Mesenchymal stem cell (in vitro differentiated cells and primary cell): Measurements from ENCODE around the gene GAS6.

Source experiments
- DNase-seq: peaks from one replicate; pipeline ENCODE4 v3.0.0-alpha.2; 2013
- H2AFZ ChIP-seq: one replicate; pipeline ENCODE4 v1.6.1; 2013; ENCODE audit warnings: low read depth, mild to moderate bottlenecking, control low read depth, inconsistent platforms, low read length, moderate library complexity
- H2AK5ac ChIP-seq: 2 replicates; pipeline ENCODE4 v1.6.1; 2013; ENCODE audit warnings: low read length, moderate library complexity, mild to moderate bottlenecking, inconsistent platforms; ENCODE audit not compliant: severe bottlenecking
- H2BK120ac ChIP-seq: one replicate; pipeline ENCODE4 v1.6.1; 2013; ENCODE audit warnings: low read depth, mild to moderate bottlenecking, inconsistent platforms, low read length, moderate library complexity
- H2BK12ac ChIP-seq, 2 experiments: one replicate each; pipeline ENCODE4 v1.6.1; 2013; ENCODE audit warnings: inconsistent platforms in 2 of 2, low read length in 2 of 2, mild to moderate bottlenecking in 2 of 2, moderate library complexity in 2 of 2, control low read depth in 1 of 2
- H2BK15ac ChIP-seq: one replicate; pipeline ENCODE4 v1.6.1; 2013; ENCODE audit warnings: mild to moderate bottlenecking, low read depth, inconsistent platforms; ENCODE audit not compliant: poor library complexity, severe bottlenecking
- H2BK5ac ChIP-seq: 2 replicates; pipeline ENCODE4 v1.6.1; 2013; ENCODE audit warnings: low read depth, mild to moderate bottlenecking, low read length, control low read depth, inconsistent platforms; ENCODE audit not compliant: poor library complexity, severe bottlenecking
- H3K14ac ChIP-seq, 2 experiments: one replicate each; pipeline ENCODE4 v1.6.1; 2013; ENCODE audit warnings: inconsistent platforms in 2 of 2, low read length in 2 of 2, control low read depth in 1 of 2, mild to moderate bottlenecking in 1 of 2, moderate library complexity in 1 of 2
- H3K18ac ChIP-seq, 2 experiments: one replicate each; pipeline ENCODE4 v1.6.1; 2013; ENCODE audit warnings: inconsistent platforms in 2 of 2, low read length in 2 of 2, control low read depth in 1 of 2, low read depth in 1 of 2, mild to moderate bottlenecking in 1 of 2
- H3K23ac ChIP-seq, 2 experiments: one replicate each; pipeline ENCODE4 v1.6.1; 2013; ENCODE audit warnings: inconsistent platforms in 2 of 2, low read length in 2 of 2, mild to moderate bottlenecking in 2 of 2, moderate library complexity in 2 of 2, control low read depth in 1 of 2
- H3K27ac ChIP-seq: 2 replicates; pipeline ENCODE4 v1.5.1; 2013; ENCODE audit warnings: mild to moderate bottlenecking, moderate library complexity, low read length, control low read depth, inconsistent platforms; ENCODE audit not compliant: poor library complexity, severe bottlenecking
- H3K27me3 ChIP-seq, 2 experiments: 2 replicates each; pipeline versions ENCODE4 v1.6.1 to v1.7.0; 2013; ENCODE audit warnings: low read length in 2 of 2, mild to moderate bottlenecking in 2 of 2, moderate library complexity in 2 of 2, control low read depth in 1 of 2, inconsistent platforms in 1 of 2; ENCODE audit not compliant: control insufficient read depth in 1 of 2, insufficient read depth in 1 of 2
- H3K36me3 ChIP-seq, 2 experiments: 2 replicates each; pipeline versions ENCODE4 v1.6.1 to v1.7.0; 2013; ENCODE audit warnings: low read length in 2 of 2, control low read depth in 1 of 2, inconsistent platforms in 1 of 2, low read depth in 1 of 2, mild to moderate bottlenecking in 1 of 2; ENCODE audit not compliant: insufficient read depth in 2 of 2, control insufficient read depth in 1 of 2
- H3K4ac ChIP-seq, 2 experiments: one replicate each; pipeline ENCODE4 v1.6.1; 2013; ENCODE audit warnings: inconsistent platforms in 2 of 2, low read length in 2 of 2, mild to moderate bottlenecking in 2 of 2, moderate library complexity in 2 of 2, control low read depth in 1 of 2, low read depth in 1 of 2
- H3K4me1 ChIP-seq: 2 replicates; pipeline ENCODE4 v1.6.1; 2013; ENCODE audit warnings: low read depth, low read length, control low read depth; ENCODE audit not compliant: control insufficient read depth, insufficient read depth
- H3K4me2 ChIP-seq: 2 replicates; pipeline ENCODE4 v1.6.1; 2013; ENCODE audit warnings: low read length, mild to moderate bottlenecking, inconsistent platforms; ENCODE audit not compliant: poor library complexity, severe bottlenecking
- H3K4me3 ChIP-seq, 2 experiments: 2 replicates each; pipeline versions ENCODE4 v1.5.1 to v1.7.0; 2013; ENCODE audit warnings: low read length in 2 of 2, mild to moderate bottlenecking in 2 of 2, control low read depth in 1 of 2, low read depth in 1 of 2; ENCODE audit not compliant: insufficient read depth in 1 of 2
- H3K79me1 ChIP-seq: replicated peaks from 2 replicates; pipeline ENCODE4 v1.6.1; 2013; ENCODE audit warnings: mild to moderate bottlenecking, control low read depth, low read length, inconsistent platforms; ENCODE audit not compliant: poor library complexity, severe bottlenecking
- H3K9ac ChIP-seq: 2 replicates; pipeline ENCODE4 v1.7.0; 2013; ENCODE audit warnings: mild to moderate bottlenecking, low read length, moderate library complexity
- H3K9me3 ChIP-seq: 2 replicates; pipeline ENCODE4 v1.7.0; 2013; ENCODE audit warnings: mild to moderate bottlenecking, low read length; ENCODE audit not compliant: control insufficient read depth
- H4K8ac ChIP-seq: one replicate; pipeline ENCODE4 v1.6.1; 2013; ENCODE audit warnings: inconsistent platforms, mild to moderate bottlenecking, low read length, moderate library complexity
- H4K91ac ChIP-seq: one replicate; pipeline ENCODE4 v1.6.1; 2013; ENCODE audit warnings: mild to moderate bottlenecking, low read length, inconsistent platforms
- WGBS: methylation state at CpG from one replicate; pipeline ENCODE4 v1.1.7; 2013; ENCODE audit warnings: mixed read lengths; 5-methylcytosine and 5-hydroxymethylcytosine counted together

Gene GAS6

GRCh38 chr13:113804017-113804702 is 59.7 kb downstream of the GAS6 start:
- H3K4me2 ChIP-seq, result no peak overlapping the region
- peaks cover 27% of the 10 kb centered on the region for H3K4me1 ChIP-seq
- no peak overlapping the region for H2AK5ac ChIP-seq
- no peak overlapping the region for H2BK5ac ChIP-seq
- H3K4me3 ChIP-seq, result no peak overlapping the region
- DNase-seq, result no peak
- peaks cover 0 to 3% of the 10 kb centered on the region in 2 experiments for H3K27me3 ChIP-seq
- 93% methylated on average over 33 of the region's 34 CpGs for WGBS
- H3K9me3 ChIP-seq, result peaks cover 3% of the 10 kb centered on the region
- no peak overlapping the region for H3K23ac ChIP-seq
- no peaks in the 10 kb centered on the region for H3K36me3 ChIP-seq
- no peaks in the 10 kb centered on the region for H3K79me1 ChIP-seq
- H3K27ac ChIP-seq, result no peak overlapping the region
- no peak overlapping the region for H4K8ac ChIP-seq
- no peak overlapping the region for H2BK120ac ChIP-seq
- H2AFZ ChIP-seq, result no peak overlapping the region
- H3K9ac ChIP-seq, result no peak overlapping the region
- no peak overlapping the region for H2BK15ac ChIP-seq
- H3K18ac ChIP-seq, result no peak overlapping the region
- H4K91ac ChIP-seq, result no peak overlapping the region
- H3K14ac ChIP-seq, result no peak overlapping the region
- no peak overlapping the region for H2BK12ac ChIP-seq
- H3K4ac ChIP-seq, result no peak overlapping the region

- Histone ChIP-seq H2AFZ (no peak overlapping the region), H3K79me1 (no peaks in the 10 kb centered on the region), H4K8ac (no peak overlapping the region), H2BK15ac (no peak overlapping the region), H3K27me3 (peaks cover 0 to 3% of the 10 kb centered on the region in 2 experiments), H4K91ac (peak overlapping the region; percentile 29), H3K18ac (no peak overlapping the region), H3K4ac (no peak overlapping the region), H2AK5ac (no peak overlapping the region), H2BK12ac (no peak overlapping the region), H3K4me3 (no peak overlapping the region), H2BK120ac (no peak overlapping the region), H3K4me1 (peaks cover 27% of the 10 kb centered on the region), H3K36me3 (no peaks in the 10 kb centered on the region), H3K9me3 (no peaks in the 10 kb centered on the region), H3K23ac (no peak overlapping the region), H3K9ac (no peak overlapping the region), H3K14ac (no peak overlapping the region), H3K4me2 (no peak overlapping the region), H2BK5ac (no peak overlapping the region), H3K27ac (no peak overlapping the region)
- 85% methylated on average over 32 of the region's 32 CpGs for WGBS
- no peak for DNase-seq
These were observed 60.4 kb downstream of the GAS6 start for GRCh38 chr13:113803409-113804016.

GRCh38 chr13:113802761-113803160 is 61.1 kb downstream of the GAS6 start:
- Histone ChIP-seq H3K23ac (no peak overlapping the region), H3K18ac (no peak overlapping the region), H3K9ac (no peak overlapping the region), H3K9me3 (no peaks in the 10 kb centered on the region), H2BK12ac (no peak overlapping the region), H2BK5ac (no peak overlapping the region), H3K36me3 (no peaks in the 10 kb centered on the region), H2AFZ (no peak overlapping the region), H3K4me1 (peaks cover 27% of the 10 kb centered on the region), H3K4me2 (no peak overlapping the region), H2BK15ac (no peak overlapping the region), H4K8ac (no peak overlapping the region), H3K14ac (no peak overlapping the region), H2BK120ac (no peak overlapping the region), H3K27me3 (peaks cover 0 to 8% of the 10 kb centered on the region in 2 experiments), H3K4ac (no peak overlapping the region), H3K4me3 (no peak overlapping the region), H3K79me1 (no peaks in the 10 kb centered on the region), H2AK5ac (no peak overlapping the region), H4K91ac (no peak overlapping the region), H3K27ac (no peak overlapping the region)
- 85% methylated on average over 25 of the region's 25 CpGs for WGBS
- DNase-seq, result no peak

GRCh38 chr13:113802090-113802531 is 61.8 kb downstream of the GAS6 start:
- Histone ChIP-seq H3K23ac (no peak overlapping the region), H3K36me3 (no peaks in the 10 kb centered on the region), H3K27me3 (peaks cover 0 to 12% of the 10 kb centered on the region in 2 experiments), H2BK5ac (no peak overlapping the region), H3K79me1 (no peaks in the 10 kb centered on the region), H4K8ac (peak overlapping the region; percentile 94), H2AK5ac (peak overlapping the region; percentile 5), H2AFZ (no peak overlapping the region), H3K14ac (no peak overlapping the region), H3K18ac (peak overlapping the region; percentile 9 to 64), H3K9me3 (no peaks in the 10 kb centered on the region), H4K91ac (peak overlapping the region; percentile 76), H2BK15ac (peak overlapping the region; percentile 78), H2BK12ac (peak overlapping the region in 1 of 2 experiments; percentile 47), H3K4ac (peak overlapping the region in 1 of 2 experiments; percentile 82), H3K4me2 (peak overlapping the region; percentile 8), H2BK120ac (no peak overlapping the region), H3K4me3 (peak overlapping the region in 1 of 2 experiments; percentile 18), H3K27ac (no peak overlapping the region), H3K9ac (peak overlapping the region; percentile 60), H3K4me1 (peaks cover 27% of the 10 kb centered on the region)
- 12% methylated on average over 10 of the region's 15 CpGs for WGBS
- DNase-seq, result peak; percentile 83
